HG02763 (cell line): ENCODE results near the gene TRAPPC10.
"Not testable (repeated sequence)": the region's sequence is repeated elsewhere in the genome, so short reads cannot be mapped to it uniquely, and the experiment has no call there.

ENCODE experiments used
- ATAC-seq: cut with Tn5 transposase; IDR thresholded peaks from one replicate; pipeline ENCODE4 v1.9.1; 2021; ENCODE audit warnings: mild to moderate bottlenecking, moderate library complexity; ENCODE audit not compliant: unreplicated experiment

The TRAPPC10 gene

DNA sequence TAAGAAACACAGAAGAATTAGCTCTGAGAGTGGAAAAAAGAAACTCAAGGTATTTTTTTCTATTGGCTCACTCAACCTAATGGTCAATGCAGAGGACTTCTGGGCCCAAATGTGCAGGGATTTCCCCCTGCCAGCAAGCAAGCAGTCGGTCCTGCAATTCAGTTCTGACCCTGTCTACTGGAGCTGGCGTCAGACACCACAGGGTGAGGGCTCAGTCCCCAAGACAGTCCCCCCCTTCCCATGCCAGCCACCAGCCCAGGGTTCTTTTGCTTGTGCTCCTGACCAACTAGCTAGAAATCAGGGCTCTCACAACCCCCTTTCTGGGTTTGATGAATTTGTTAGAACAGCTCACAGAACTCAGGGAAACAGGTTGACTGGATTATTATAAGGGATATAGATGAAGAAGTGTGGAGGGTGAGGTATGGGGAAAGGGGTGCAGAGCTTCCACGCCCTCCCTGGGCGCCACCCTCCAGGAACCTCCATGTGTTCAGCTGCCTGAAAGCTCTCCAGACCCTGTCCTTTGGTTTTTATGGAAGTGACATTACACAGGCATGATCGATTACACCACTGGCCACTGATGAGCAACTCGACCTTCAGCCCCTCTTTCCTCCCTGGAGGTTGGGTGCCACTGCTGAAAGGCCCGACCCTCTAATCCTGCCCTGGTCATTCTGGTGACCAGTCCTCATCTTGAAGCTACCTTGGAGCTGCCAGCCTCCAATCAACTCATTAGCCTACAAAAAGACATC is 72.6 kb downstream of the TRAPPC10 start:
- ATAC-seq: no peak

DNA sequence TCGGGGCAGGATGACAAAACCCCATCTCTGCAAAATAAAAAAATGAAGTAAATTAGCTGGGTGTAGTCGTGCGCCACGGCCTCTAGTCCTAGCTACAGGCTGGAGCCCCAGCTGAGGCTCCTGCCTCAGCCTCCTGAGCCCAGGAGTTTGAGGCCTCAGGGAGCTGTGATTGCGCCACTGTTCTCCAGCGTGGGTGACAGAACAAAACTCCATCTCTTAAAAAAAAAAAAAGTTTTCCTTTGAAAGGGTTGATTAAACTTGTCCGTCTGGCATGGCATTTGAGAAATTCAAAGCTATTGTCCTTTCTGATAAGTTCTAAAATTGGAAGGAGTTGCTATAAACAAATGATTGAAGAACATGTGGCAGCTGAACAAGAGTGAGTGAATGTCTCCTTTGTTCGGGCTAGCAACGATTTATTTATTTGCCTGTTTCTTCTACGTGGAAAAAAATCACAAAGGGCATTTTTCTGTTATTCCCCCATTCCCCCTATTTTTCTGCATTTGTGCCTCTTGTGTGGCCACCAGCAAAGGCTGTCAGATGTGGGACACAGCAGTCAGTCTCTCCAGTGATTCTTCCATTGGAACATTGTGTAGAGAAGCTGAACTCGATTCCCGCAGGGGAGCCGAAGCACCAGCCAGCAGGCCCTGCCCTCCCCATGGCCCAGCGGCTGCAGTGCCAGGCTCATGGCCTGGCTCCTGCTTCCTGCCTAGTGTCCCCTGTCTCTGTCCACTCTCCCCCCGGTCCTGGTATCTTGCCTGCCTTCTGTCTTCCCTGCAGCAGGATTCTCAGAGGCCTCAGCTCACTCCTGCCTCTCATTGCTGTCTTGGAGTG is 73.6 kb downstream of the TRAPPC10 start:
- no peak for ATAC-seq

DNA sequence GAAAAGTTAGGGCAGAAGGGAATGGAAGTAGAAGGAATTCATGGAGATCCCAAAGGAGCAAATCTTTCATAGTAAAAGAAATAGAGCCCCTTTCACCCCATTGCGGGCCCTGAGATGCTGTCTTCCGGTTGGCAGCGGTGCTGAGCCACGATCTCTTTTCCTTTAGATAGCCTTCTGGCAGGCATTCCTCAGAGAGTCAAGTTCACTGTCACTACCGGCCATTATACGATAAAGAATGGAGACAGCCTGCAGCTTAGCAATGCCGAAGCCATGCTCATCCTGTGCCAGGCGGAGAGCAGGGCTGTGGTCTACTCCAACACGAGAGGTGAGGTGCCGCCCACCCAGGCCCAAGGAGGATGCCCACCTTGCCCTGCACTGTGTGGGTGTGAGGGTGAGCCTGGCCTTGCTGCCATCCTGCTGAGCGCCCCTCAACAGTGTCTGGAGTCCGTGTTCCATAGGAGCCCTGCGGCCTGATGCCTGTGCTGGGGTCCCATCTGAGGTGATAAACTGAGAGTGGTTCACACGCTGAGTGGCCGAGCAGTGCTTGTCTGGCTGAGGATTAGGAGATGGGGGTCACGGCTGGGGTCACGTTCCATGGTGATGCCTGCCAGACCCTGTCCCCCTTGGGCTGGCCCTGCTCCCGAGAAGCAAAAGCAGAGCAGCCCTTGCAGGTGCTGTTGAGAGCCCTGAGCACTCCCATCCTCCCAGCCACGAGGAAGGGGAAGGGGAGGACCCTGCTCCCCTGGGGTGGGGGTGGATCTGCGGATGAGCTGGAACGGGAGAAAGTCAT is 74.7 kb downstream of the TRAPPC10 start:
- ATAC-seq: no peak

DNA sequence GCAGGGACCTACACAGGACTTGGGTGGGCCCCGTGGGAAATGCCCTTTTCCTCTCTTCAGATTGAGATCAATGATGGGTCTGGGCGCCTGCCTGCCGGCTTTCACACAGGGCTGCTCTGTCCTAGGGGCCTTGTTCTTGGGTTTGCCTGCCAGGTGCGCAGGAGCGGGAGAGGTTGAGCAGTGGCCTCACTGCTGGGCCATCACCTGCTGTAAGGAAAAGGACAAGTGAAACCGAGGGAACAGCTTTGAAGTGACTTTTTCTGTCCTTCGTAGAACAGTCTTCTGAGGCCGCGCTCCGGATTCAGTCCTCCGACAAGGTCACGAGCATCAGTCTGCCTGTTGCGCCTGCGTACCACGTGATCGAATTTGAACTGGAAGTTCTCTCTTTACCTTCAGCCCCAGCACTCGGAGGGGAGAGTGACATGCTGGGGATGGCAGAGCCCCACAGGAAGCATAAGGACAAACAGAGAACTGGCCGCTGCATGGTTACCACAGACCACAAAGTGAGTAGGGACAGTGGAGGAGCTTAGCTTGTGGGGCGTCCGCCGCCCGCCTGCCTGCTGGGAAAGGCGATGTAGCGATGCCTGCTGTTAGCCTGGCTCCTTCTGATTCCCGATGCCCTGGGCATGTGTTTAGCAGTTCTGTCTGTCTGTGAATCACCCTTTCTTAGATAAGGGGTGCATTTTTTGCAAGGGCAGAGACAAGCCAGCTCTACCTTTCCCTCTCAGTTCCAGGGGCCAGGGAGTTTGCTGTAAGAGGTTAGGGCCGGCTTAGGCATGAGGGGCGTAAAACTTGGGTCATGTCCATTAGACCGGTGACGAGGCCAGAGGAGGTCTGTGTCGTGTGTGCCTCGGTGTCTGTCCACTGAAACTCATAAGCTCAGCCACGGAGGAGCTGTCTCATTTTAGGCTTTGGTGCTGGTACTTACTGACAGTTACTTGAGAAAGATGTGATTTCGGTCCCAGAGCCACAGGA is 75.6 kb downstream of the TRAPPC10 start:
- no peak for ATAC-seq

DNA sequence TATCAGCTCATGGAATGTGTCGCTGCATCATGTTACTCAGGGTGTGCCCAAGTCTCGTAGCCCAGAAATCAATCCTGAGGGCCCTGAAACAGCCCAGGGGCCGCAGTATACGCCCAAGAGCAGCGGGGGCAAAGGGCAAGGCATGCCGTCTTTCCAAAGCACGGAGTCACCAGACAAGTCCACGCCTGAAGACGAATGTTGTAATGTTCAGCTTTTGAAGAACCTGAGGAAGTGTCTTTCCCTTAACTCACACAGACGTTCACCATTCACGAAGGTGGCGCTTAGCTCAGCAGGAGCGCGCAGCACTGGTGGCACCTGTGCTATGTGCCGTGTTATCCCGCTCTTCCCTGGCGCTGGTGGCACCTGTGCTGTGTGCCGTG is 76.3 kb downstream of the TRAPPC10 start:
- ATAC-seq: no peak

DNA sequence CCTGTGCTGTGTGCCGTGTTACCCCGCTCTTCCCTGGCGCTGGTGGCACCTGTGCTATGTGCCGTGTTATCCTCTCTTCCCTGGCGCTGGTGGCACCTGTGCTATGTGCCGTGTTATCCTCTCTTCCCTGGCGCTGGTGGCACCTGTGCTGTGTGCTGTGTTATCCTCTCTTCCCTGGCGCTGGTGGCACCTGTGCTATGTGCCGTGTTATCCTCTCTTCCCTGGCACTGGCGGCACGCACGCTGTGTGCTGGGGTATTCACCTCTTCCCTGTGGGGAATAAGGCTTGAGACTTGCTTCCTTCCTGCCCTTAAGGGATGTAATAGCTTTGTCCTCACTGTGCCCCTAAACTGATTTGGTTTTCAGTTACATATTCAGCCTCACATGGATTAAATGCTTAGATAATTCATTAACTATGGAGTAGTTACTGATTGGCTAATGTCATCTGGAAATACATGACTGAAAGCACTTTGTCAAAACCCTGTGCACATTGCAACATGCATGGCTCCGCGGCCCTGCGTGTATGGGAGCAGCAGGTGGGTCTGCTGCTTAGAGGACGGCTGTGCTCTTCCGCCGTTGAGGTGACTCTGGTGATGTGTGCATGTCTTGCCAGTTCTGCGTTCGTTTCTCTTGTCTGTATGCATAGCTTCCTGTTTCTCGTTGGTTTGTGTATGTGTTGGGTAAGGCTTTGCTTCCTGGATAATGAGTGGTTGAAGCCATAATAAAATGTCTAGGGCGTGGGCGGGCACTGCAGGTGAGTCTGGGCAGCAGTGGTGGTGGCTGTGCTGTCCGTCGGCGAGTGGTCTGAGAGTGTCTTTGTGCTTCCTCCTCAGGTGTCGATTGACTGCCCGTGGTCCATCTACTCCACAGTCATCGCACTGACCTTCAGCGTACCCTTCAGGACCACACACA is 77.1 kb downstream of the TRAPPC10 start:
- no peak for ATAC-seq

DNA sequence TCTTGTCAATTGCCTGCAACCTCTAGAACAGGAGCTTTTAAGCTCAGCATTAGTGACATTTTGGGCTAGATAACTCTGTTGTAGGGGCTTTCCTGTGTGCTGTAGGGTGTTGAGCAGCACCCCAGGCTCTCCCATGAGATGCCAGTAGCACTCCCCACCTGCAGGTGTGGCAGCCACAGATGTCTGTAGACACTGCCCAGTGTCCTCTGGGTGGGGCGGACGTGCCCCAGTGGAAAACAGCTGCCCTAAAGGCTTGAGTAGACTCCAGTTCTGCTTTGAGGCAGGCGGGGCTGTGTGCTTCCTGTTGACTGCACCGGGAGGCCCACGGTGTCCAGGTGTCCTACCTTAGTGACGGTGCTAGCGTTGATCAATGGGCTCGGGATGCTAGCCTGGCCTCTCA is 78.2 kb downstream of the TRAPPC10 start:
- ATAC-seq: no peak

DNA sequence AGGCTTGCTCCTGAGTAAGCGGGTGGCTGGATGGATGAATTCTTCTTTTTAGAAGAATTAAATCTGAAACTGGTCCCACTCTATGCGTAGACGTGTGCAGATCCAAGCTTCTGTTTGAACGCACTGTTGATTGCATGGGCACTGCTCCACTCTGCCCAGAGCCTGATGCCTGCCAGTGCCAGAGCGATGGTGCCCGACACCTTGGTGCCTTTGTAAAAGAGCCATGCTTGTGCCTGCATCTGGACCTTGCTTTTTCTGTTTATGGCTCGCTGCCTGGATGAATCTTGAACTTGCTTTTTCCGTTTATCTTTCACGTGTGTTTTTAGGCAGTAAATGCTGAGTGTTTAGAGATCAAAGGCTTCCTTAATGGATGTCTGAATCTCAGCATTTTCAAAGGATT is 80.1 kb downstream of the TRAPPC10 start:
- no peak for ATAC-seq

DNA sequence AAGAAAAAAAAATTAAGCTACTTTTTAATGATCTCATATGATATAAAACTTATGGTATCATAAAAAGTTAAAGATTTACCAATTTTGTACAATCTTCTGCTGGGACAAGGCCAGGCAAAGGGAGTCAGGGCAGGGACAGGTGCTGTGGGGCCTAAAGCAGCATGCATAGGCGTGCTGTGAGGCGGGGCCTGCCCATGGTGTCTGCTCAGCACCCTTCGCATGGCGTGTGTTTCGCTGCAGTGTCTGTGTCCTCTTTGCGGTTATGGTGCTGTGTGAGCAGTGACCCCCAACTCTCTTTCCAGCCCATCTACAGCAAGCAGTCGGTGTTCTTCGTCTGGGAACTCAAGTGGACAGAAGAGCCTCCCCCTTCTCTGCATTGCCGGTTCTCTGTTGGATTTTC is 81.7 kb downstream of the TRAPPC10 start:
- ATAC-seq: no peak

DNA sequence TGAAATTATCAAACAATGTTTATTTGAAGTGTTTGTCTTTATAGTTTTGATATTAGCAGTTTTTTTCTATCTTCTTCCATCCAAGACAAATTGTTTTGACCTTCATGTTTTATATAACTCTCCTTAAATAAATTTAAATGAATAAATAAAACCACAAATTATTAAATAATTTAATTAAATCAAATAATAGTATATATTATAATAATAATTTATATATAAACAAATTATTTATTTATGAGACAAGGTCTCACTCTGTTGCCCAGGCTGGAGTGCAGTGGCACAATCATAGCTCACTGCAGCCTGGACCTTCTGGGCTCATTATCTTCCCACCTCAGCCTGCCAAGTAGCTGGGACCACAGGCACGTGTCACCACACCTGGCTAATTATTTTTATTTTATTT is 82.7 kb downstream of the TRAPPC10 start:
- ATAC-seq: no peak

DNA sequence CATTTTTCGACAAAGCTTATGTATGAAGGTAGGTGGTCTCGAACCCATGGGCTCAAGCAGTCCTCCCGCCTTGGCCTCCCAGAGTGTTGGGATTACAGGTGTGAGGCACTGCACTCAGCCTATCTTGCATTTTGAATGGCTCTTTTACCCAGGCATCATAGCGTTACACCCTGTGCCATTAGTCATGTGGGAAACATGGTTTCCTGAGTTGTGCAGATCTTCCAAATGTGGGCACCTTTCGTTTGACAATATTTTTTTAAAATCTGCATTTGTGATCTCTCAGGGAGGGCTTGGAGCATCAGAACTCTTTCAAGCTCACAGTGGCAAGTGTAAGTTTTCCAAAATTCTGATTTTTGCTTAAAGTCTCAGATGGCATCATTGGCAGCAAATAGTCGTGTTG is 86.4 kb downstream of the TRAPPC10 start:
- not testable (repeated sequence) for ATAC-seq

DNA sequence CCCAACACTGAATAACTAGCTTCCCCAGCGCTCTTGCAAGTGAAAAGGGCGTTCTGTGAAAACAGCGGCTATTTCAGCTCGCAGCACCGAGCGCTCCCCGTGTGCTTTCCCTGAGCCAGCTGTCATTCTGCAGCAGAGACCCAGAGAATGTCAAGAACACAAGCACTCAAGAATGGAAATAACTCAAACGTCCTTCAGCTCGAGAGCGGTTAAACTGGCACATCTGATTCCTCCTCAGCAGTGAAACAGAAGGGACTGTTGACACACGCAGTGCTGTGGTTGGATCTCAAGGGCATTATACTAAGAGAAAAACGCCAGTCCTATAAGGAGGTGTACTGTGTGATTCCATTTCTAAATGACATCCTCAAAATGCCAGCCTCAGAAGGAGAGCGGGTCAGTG is 86.9 kb downstream of the TRAPPC10 start:
- ATAC-seq: not testable (repeated sequence)

DNA sequence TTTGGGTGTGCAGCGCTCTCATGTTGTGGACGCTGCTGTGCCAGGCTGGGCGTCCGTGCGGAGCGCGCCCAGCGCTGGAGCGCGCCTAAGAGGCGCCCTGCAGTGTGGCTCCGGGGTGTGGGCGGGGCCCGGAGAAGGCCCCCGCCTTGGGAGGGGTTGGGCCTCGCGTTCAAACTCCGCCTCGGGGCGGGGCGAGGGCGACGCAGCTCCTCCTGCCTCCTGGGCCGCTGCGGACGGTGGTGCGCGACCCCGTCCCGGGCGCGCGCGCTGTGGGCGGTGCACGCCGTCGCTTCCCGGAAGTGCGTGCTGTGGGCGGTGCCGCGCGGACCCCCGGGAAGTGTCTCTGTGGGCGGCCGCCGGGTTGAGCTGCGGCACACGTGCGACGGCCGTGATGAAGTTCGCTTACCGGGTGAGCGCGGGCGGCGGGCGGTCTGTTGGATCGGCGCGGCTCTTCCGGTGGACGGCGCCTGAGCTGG is 95.0 kb downstream of the TRAPPC10 start, which contains the start of gene PWP2:
PWP2 (plus strand) TSS at position 374 of the 476 bp plus-strand sequence; CDS start at position 392, 18 bp downstream.
- peak; percentile 89 for ATAC-seq

DNA sequence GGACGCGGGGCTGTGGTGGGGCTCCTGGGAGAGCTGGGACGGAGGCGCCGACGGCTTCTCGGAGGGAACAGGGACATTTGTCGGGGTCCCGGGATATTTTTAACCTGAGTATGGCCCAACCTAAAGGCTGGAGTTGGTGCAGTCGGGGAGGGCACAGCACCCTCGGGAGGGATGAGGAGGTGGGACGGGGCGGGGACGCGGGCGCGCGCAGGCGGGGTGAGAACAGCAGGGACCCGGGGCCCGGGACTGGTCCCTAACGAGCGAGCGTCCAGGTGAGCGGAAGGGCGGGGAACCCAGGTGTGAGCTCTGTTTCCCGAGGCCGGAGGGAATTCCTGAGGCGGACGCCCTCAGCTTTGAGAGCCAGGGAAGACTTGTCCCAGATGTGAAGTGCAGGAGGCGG is 95.5 kb downstream of the TRAPPC10 start:
- not testable (repeated sequence) for ATAC-seq

DNA sequence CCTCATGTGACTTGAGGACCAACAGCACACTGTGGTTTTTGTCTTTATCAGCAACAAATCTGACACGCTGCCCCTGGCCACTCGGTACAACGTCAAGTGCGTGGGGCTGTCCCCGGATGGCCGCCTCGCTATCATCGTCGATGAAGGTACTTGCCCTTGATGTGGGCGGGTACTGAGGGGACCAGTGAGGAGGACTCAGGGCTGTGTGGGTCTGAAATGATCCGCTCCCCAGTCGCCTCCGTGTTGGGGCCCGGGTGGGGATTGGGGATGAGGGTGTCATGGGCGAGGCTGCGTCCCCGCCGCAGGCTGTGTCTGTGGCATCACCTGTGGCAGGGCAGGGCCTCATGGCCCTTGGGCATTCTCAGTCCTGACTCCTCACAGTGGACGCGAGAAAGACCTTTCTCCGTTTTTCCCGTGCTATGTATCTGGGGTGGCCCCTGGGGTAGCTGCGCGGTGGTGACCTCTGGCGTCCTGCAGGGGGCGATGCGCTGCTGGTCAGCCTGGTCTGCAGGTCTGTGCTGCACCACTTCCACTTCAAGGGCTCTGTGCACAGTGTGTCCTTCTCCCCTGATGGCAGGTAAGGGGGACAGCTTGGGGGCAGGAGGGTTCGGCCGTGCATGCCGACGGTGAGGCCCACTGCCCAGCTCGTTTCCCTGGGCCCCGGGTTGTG is 101.7 kb downstream of the TRAPPC10 start:
- ATAC-seq: not testable (repeated sequence)

DNA sequence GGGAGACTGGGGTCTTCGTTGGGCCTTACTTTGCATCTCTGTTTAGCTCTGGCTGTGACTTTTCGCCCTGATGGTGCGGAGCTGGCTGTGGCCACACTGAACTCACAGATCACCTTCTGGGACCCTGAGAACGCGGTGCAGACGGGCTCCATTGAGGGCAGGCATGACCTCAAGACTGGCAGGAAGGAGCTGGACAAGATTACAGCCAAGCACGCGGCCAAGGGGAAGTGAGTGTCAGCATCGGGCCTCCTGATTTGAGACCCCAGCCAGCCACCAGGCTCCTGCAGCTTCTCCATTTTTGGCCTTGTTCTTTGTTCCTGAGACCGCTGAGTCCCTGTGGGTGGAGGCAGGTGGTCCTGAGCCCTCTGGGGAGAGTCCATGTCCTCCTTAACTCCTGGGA is 110.0 kb downstream of the TRAPPC10 start:
- ATAC-seq: not testable (repeated sequence)

DNA sequence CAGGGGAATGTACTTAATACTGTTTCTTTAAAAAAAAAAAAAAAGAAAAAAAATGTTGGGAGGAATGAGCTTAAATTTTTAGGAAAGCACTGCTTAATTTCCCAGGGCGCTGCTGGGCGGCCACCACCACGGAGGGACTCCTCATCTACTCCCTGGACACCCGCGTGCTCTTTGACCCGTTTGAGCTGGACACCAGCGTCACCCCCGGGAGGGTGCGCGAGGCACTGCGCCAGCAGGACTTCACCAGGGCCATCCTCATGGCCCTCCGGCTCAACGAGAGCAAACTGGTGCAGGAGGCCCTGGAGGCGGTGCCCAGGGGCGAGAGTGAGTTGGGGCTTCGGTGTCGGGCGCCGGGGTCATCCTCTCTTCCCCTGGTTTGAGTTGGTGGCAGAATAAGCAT is 115.7 kb downstream of the TRAPPC10 start:
- not testable (repeated sequence) for ATAC-seq

DNA sequence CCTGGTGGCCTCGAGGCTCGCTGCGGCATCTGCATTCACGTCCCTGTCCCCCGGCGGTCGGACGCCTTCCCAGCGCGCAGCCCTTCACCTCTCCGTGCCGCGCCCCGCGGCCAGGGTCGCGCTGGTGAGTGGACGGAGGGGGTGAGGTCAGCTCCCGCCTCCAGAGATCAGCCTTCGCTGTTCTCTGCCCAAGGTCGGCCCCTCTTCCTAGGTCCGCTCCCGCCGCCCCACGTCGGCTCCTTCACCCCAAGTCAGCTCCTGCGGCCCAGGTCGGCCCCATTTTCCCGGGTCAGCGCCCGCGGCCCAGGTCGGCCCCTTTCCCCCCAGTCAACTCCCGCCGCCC is 121.6 kb downstream of the TRAPPC10 start:
- not testable (repeated sequence) for ATAC-seq
